ENCODE results near the gene G2E3. TPM values are rescaled to one million over a fixed set of nuclear protein-coding genes. Genes with fewer than 3 reads are reported as not detected.
"Not testable (repeated sequence)": the region's sequence is repeated elsewhere in the genome, so short reads cannot be mapped to it uniquely, and the experiment has no call there.

G2E3 gene
- total RNA-seq, 2 experiments from 2014 or later = 37.8 to 37.9 TPM

DNA sequence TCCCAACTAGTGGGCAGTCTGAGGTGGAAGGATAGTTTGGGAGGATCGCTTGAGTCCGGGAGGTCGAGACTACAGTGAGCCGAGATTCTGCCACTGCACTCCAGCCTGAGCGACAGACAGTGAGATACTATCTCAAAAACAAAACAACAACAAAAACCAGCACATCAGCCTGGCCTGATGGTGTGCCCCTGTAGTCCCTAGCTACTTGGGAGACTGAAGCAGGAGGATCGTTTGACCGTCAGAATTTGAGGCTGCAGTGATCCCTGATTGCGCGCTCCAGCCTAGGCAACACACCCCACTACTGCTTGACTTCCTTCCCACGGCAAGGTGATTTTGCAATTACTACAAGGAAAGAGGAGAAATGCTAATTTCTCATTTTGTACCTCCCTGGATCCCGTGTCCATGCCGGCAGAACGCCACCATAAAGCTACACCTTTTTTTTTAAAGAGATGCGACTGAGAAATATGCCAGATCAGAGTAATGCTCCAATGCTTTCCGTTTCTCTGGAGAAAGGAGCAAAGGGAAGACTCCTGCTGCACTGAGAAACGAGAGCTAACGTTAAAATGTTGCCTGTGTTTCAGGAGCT is 62.5 kb downstream of the G2E3 start:
- peak overlapping the region; percentile 87 for H3K4me3 Mint-ChIP-seq
- CTCF ChIA-PET = interaction anchor here (1.8 to 2.0 kb wide), 2 partner anchors 10 to 33 kb away, joined by 4 to 6 read pairs; no protein-coding TSS in a partner anchor
- H3K9me3 Mint-ChIP-seq = no peaks in the 10 kb centered on the region
- peaks cover 18% of the 10 kb centered on the region for H3K36me3 Mint-ChIP-seq (ENCODE audit: low read depth)
- H3K27me3 Mint-ChIP-seq = no peaks in the 10 kb centered on the region
- POLR2A ChIA-PET = interaction anchor here (0.6 to 4.3 kb wide), 19 partner anchors 9 to 836 kb away, joined by 3 to 44 read pairs (median 5); partner anchors contain the start of genes AP4S1, DTD2, G2E3 and HEATR5A
- peak overlapping the region; percentile 93 for H3K27ac Mint-ChIP-seq
- H3K4me1 Mint-ChIP-seq = peaks cover 37% of the 10 kb centered on the region
- DNase-seq = peak; percentile 29

DNA sequence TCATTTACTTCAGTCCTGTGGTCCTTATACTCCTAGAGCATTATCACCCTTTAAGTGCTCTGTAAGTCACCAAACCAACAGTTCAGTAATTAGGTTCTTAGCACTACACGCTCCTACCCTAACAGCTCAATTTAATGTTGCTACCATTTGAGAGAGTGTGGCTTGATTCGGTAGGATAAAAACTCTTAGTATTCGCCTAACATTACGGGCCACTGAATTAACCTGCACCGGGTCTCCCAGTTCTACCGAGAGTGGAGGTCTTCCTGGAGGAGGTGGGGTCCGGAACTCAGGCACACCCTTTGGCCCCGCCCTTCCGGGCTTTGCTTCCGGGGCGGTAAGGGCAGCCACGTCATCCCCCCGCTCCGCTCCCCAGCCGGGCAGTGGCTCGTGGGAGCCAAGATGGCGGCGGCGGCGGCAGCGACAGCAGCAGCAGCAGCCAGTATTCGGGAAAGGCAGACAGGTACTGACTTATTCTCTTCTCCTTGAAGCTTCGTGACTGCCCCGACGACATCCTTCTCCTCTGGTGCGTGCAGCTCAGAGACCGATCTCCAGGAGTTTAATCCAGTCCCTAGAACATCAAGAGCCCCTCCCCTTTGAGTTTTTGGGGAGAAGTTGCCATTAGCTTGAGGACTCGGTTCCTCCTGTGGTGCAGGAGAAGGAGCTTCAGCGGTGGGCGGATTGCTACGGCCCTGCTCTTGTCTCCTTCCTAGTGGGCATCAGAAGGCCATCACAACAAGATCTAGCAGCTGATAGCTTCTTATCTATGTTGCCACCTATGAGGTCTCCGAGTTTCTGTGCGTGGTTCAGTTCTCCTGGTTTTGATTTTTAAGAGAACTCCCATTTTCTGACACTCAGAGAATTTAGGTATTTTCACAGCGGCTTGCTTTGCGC is 63.2 kb downstream of the G2E3 start, which contains the start of gene SCFD1:
Gene SCFD1, plus strand, starts transcription at position 380 of the 891 bp plus-strand sequence. Its CDS starts 20 bp downstream, at position 400.
- H3K9me3 Mint-ChIP-seq = no peaks in the 10 kb centered on the region
- peaks cover 41% of the 10 kb centered on the region for H3K4me1 Mint-ChIP-seq
- H3K27ac Mint-ChIP-seq = peak within 1 kb of the TSS; percentile 93
- H3K36me3 Mint-ChIP-seq (ENCODE audit: low read depth) = peaks cover 22% of the 10 kb centered on the region
- H3K27me3 Mint-ChIP-seq = no peaks in the 10 kb centered on the region
- peak; percentile 95 for DNase-seq
- H3K4me3 Mint-ChIP-seq = peak within 1 kb of the TSS; percentile 87
- ChIA-PET CTCF (interaction anchor here (0.9 to 2.0 kb wide), 6 partner anchors 11 to 352 kb away, joined by 3 to 6 read pairs (median 3); no protein-coding TSS in a partner anchor), POLR2A (interaction anchor here (0.6 to 4.3 kb wide), 28 partner anchors 8 to 835 kb away, joined by 3 to 44 read pairs (median 5); partner anchors contain the start of genes AP4S1, DTD2, G2E3 and HEATR5A)

DNA sequence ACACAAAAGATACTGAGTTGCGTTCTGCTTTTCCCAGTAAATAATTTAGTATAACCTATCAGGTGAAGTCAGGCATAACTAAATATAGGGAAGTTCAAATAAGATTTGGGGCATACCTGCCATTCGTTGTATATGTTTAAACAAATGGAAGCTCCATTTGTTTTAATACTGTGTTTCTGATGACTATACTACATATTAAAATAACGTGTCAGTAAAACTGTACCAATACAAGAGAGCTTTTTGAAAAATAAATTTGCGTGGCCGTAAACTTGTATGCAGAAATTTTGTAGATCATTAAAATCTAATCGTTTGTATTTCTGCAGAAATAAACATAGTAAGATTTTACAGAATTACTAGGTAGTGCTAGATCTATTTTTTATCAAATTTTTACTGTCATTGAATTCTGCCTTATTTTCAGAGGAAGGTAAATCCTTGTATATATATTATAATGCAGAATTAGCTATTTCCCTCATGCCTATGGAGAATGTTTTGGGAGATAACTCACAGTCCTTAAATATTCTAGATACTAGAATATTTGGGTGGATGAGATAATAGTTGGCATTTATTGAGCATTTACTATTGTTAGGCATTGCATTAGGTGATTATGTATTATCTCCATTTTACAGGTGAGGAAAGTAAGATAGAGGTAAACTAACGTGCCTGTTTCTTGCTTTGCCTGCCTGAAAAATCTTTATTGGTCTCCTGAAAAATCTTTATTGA is 64.6 kb downstream of the G2E3 start:
- no peaks in the 10 kb centered on the region for H3K9me3 Mint-ChIP-seq
- DNase-seq = no peak
- H3K36me3 Mint-ChIP-seq (ENCODE audit: low read depth) = peaks cover 30% of the 10 kb centered on the region
- H3K27me3 Mint-ChIP-seq = no peaks in the 10 kb centered on the region
- peaks cover 47% of the 10 kb centered on the region for H3K4me1 Mint-ChIP-seq
- CTCF ChIA-PET = interaction anchor here (0.9 to 2.0 kb wide), 6 partner anchors 9 to 353 kb away, joined by 3 to 6 read pairs (median 3); no protein-coding TSS in a partner anchor
- H3K27ac Mint-ChIP-seq = no peak overlapping the region
- peak overlapping the region; percentile 87 for H3K4me3 Mint-ChIP-seq
- POLR2A ChIA-PET = interaction anchor here (1.0 to 4.3 kb wide), 10 partner anchors 9 to 797 kb away, joined by 3 to 44 read pairs (median 11); partner anchors contain the start of genes G2E3, HEATR5A and HECTD1

GRCh38 chr14:30624132-30624423 is 65.1 kb downstream of the G2E3 start:
- H3K27me3 Mint-ChIP-seq = no peaks in the 10 kb centered on the region
- H3K27ac Mint-ChIP-seq = no peak overlapping the region
- H3K36me3 Mint-ChIP-seq (ENCODE audit: low read depth) = peaks cover 30% of the 10 kb centered on the region
- H3K4me3 Mint-ChIP-seq = peak overlapping the region; percentile 18
- H3K4me1 Mint-ChIP-seq = peaks cover 47% of the 10 kb centered on the region
- H3K9me3 Mint-ChIP-seq = no peaks in the 10 kb centered on the region
- ChIA-PET CTCF (interaction anchor here (1.1 kb wide), 1 partner anchor 21 kb away, joined by 3 read pairs; no protein-coding TSS in a partner anchor), POLR2A (interaction anchor here (1.0 to 4.3 kb wide), 2 partner anchors 15 to 65 kb away, joined by 5 to 44 read pairs; partner anchors contain the start of gene G2E3)
- no peak for DNase-seq

DNA sequence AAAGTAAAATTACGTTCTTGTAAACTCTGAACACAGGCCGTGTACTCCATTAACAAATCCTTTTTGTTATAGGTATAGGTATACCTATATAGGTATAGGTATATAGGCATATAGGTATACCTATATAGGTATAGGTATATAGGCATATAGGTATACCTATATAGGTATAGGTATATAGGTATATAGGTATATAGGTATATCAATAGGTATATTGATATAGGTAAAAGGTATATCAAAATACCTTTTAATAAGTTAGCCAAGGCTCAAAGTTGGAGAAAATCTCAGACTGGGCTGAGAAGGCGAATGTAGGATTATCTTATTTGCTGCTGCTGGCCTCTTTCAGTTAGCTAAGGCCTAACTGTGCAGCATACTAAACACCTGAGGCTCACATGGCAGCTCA is 66.6 kb downstream of the G2E3 start:
- no peaks in the 10 kb centered on the region for H3K27me3 Mint-ChIP-seq
- CTCF ChIA-PET = no interaction called here
- H3K27ac Mint-ChIP-seq = no peak overlapping the region
- no peak for DNase-seq
- POLR2A ChIA-PET = interaction anchor here (0.6 kb wide), 1 partner anchor 1849 kb away, joined by 3 read pairs; no protein-coding TSS in a partner anchor
- H3K9me3 Mint-ChIP-seq = no peaks in the 10 kb centered on the region
- no peak overlapping the region for H3K4me3 Mint-ChIP-seq
- H3K36me3 Mint-ChIP-seq (ENCODE audit: low read depth) = peaks cover 29% of the 10 kb centered on the region
- peaks cover 40% of the 10 kb centered on the region for H3K4me1 Mint-ChIP-seq

DNA sequence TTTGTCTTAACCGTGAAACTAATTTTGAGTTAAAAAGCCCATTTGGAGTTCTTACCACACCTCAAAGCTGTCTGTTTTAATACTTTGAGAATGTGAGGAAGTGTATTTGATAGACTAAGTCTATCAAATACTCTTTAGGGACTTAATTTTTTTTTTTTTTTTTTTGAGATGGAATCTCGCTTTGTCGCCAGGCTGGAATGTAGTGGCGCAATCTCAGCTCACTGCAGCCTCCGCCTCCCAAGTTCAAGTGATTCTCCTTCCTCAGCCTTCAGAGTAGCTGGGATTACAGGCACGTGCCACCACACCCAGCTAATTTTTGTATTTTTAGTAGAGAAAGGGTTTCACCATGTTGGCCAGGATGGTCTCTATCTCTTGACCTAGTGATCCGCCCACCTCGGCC is 70.5 kb downstream of the G2E3 start:
- H3K27ac Mint-ChIP-seq, H3K9me3 Mint-ChIP-seq, H3K4me3 Mint-ChIP-seq, POLR2A ChIA-PET, H3K27me3 Mint-ChIP-seq, DNase-seq: not testable (repeated sequence)
- CTCF ChIA-PET = interaction anchor here (0.6 kb wide), 1 partner anchor 23 kb away, joined by 4 read pairs; no protein-coding TSS in a partner anchor
- H3K36me3 Mint-ChIP-seq (ENCODE audit: low read depth) = peaks cover 34% of the 10 kb centered on the region
- peaks cover 18% of the 10 kb centered on the region for H3K4me1 Mint-ChIP-seq

- POLR2A ChIA-PET = interaction anchor here (1.0 kb wide), 2 partner anchors 8 to 9 kb away, joined by 3 to 5 read pairs; partner anchors contain the start of gene SCFD1
- H3K4me3 Mint-ChIP-seq = no peak overlapping the region
- no peaks in the 10 kb centered on the region for H3K27me3 Mint-ChIP-seq
- CTCF ChIA-PET = no interaction called here
- no peaks in the 10 kb centered on the region for H3K9me3 Mint-ChIP-seq
- no peak overlapping the region for H3K27ac Mint-ChIP-seq
- peaks cover 33% of the 10 kb centered on the region for H3K36me3 Mint-ChIP-seq (ENCODE audit: low read depth)
- peaks cover 13% of the 10 kb centered on the region for H3K4me1 Mint-ChIP-seq
- no peak for DNase-seq
Measured at GRCh38 chr14:30630248-30630647, 71.3 kb downstream of the G2E3 start.

DNA sequence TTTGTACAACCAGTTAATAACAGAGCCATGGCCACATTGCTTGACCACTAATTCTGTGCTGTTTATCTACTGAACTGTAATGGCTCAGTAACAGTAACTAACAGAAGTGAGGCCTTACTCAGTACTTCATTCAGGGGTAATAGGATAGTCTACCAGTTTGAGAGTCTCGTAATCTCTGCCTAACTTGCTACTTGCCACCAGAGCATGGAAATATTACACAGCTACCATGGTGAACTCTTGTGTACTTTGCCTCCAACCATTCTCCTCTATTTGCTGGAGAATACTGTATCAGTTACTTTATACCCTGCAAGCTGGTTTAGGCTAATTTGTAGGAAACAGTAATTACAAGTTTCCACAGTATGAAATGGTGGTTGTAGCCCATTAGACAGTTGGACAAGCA is 73.8 kb downstream of the G2E3 start:
- ChIA-PET POLR2A (interaction anchor here (1.0 to 1.3 kb wide), 2 partner anchors 10 to 11 kb away, joined by 4 to 16 read pairs; partner anchors contain the start of gene SCFD1), CTCF (no interaction called here)
- no peak overlapping the region for H3K27ac Mint-ChIP-seq
- H3K9me3 Mint-ChIP-seq = no peaks in the 10 kb centered on the region
- H3K4me1 Mint-ChIP-seq = peaks cover 7% of the 10 kb centered on the region
- DNase-seq = no peak
- H3K4me3 Mint-ChIP-seq = no peak overlapping the region
- H3K27me3 Mint-ChIP-seq = no peaks in the 10 kb centered on the region
- peaks cover 43% of the 10 kb centered on the region for H3K36me3 Mint-ChIP-seq (ENCODE audit: low read depth)

GRCh38 chr14:30638926-30639325 is 80.0 kb downstream of the G2E3 start:
- H3K4me3 Mint-ChIP-seq = no peak overlapping the region

DNA sequence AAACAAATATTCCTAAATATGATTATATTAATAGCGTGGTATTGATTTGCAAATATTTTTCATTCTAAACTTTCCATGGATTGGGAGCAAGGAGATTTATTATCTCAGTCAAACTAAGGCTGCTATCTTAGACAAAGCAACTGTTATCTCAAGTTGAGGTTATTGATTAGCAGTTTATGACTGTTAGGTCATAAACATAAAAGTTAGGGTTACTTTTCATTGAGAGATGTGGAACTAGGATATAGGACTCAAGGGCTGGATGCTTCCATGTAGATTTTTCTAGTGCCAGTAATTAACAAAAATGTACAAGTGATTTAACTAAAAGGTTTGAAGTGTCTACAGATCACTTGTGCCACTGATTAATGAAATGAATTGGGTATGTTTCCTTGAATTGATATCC is 82.2 kb downstream of the G2E3 start:
- Mint-ChIP-seq H3K27me3 (no peaks in the 10 kb centered on the region), H3K4me3 (no peak overlapping the region), H3K4me1 (no peaks in the 10 kb centered on the region), H3K9me3 (no peaks in the 10 kb centered on the region), H3K36me3 (ENCODE audit: low read depth) (peaks cover 51% of the 10 kb centered on the region), H3K27ac (no peak overlapping the region)
- ChIA-PET CTCF (no interaction called here), POLR2A (no interaction called here)
- no peak for DNase-seq

More at GRCh38 chr14:30638926-30639325, 80.0 kb downstream of the G2E3 start:
- POLR2A ChIA-PET = interaction anchor here (1.4 kb wide), 1 partner anchor 9 kb away, joined by 3 read pairs; no protein-coding TSS in a partner anchor
- no peaks in the 10 kb centered on the region for H3K9me3 Mint-ChIP-seq
- H3K27ac Mint-ChIP-seq = no peak overlapping the region
- peaks cover 42% of the 10 kb centered on the region for H3K36me3 Mint-ChIP-seq (ENCODE audit: low read depth)
- DNase-seq = no peak
- no peaks in the 10 kb centered on the region for H3K27me3 Mint-ChIP-seq
- no peaks in the 10 kb centered on the region for H3K4me1 Mint-ChIP-seq
- CTCF ChIA-PET = no interaction called here

GRCh38 chr14:30644462-30644861 is 85.5 kb downstream of the G2E3 start:
- H3K27me3 Mint-ChIP-seq, H3K9me3 Mint-ChIP-seq, DNase-seq, H3K4me3 Mint-ChIP-seq, POLR2A ChIA-PET, H3K4me1 Mint-ChIP-seq, H3K27ac Mint-ChIP-seq: not testable (repeated sequence)
- CTCF ChIA-PET = interaction anchor here (1.5 kb wide), 1 partner anchor 21 kb away, joined by 3 read pairs; no protein-coding TSS in a partner anchor
- peaks cover 46% of the 10 kb centered on the region for H3K36me3 Mint-ChIP-seq (ENCODE audit: low read depth)

DNA sequence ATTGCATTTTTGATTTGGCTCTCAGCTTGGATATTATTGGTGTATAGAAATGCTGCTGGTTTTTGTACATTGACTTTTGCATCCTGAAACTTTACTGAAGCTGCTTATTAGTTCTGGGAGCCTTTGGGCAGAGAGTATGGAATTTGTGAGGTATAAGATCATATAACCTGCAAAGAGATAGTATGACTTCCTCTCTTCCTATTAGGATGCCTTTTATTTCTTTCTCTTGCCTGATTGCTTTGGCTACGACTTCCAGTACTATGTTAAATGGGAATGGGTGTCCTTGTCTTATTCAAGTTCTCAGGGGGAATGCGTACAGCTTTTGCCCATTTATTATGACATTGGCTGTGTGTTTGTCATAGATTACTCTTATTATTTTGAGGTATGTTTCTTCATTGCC is 86.6 kb downstream of the G2E3 start:
- Mint-ChIP-seq H3K9me3 (no peaks in the 10 kb centered on the region), H3K27me3 (no peaks in the 10 kb centered on the region), H3K4me3 (no peak overlapping the region), H3K27ac (no peak overlapping the region), H3K4me1 (no peaks in the 10 kb centered on the region), H3K36me3 (ENCODE audit: low read depth) (peaks cover 45% of the 10 kb centered on the region)
- DNase-seq = no peak
- ChIA-PET POLR2A (interaction anchor here (1.6 kb wide), 1 partner anchor 24 kb away, joined by 6 read pairs; the partner anchor contains the start of gene SCFD1), CTCF (no interaction called here)

Measured in activated CD4-positive, alpha-beta memory T cell treated with anti-CD3 and anti-CD28 coated beads, Interleukin-2, amount 10 ng/mL, durations not matched to agents 7 days and 5 days (primary cell).